Activated CD8-positive, alpha-beta memory T cell treated with anti-CD3 and anti-CD28 coated beads, Interleukin-2, amount 50 U/mL, for 1 hour (primary cell): ENCODE data around the gene AGPAT1.

ENCODE experiments used
- DNase-seq: peaks from one replicate; pipeline ENCODE4 v3.0.0-alpha.2; 2020; ENCODE audit errors: extremely low read depth

AGPAT1 gene

DNA sequence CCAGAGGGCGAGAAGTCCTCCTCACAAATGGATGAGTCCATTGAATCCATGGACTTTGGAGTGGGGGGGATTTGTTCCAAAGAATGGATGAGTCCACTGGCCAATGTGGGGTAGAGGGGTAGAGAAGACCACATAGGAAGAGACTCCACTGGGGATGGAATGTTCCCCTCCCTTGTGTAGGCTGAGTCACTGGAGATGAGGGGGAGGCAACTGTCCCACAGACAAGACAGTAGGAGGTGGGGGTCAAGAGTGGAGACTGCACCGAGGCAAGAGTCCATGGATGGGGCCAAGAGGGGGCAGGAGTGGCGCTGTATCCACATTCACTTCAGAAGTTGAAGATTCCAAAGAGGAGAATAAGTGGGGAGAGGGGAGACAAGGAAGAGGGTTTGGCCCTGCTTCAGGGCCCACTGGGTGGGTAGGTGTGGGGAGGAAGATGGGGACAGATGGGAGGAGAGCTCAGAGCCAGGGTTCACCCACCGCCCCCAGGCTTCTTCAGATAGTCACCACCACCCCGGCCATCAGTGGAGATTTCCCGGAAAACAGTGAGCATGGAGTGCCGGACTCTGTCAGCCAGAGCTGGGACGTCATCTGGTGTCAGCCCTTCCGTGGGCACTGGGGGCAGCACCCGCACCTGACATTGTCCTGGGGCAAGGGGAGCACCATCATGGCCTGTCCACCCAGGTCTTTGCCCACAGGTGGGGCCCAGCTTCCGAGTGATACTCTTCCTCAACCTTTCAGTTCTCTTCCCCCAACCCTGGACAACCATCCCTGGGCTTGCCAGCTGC lies 6.9 kb downstream of the AGPAT1 start:
- no peak for DNase-seq

DNA sequence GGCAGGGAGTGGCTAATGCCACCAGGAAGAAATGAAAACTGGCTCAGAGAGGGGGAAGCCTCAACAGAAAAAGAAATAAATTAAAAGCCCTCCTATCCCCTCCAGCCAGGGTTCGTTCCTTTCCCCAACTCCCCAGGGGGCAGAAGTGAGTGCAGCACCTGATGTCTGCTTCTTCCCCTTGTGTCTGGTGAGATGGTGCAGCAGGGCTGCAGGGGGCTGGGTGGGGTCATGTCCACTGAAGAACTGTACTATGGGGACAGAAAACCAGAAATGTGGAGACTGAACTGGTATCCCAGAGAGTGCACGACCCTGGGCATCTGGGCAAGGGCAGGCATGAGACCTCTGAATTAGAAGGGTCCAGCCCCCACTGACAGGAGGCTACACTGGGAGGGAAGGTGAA lies 7.5 kb downstream of the AGPAT1 start:
- no peak for DNase-seq

DNA sequence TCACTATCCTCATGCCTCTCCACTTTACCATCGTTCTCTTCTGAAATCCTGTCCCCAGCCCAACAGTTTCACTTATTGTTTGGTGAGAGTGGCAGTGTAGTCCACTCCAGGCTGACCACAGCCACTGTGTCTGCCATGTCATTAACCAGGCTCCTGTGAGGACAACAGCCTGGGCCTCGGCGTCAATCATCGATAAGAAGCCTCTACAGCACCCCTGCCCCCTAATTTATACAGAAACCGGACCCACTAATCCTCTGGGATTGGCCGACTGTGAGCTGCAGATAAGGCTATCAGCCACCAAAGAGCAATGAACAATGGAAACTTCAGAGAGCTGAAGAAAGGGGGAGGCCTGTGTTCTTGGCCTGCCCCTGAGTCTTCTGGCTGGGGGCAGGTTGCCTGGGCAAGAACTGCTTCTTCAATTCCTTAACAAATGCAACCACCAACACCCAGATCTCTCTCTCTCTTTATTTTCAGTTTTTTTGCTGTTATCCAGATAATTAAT lies 8.1 kb downstream of the AGPAT1 start:
- no peak for DNase-seq

DNA sequence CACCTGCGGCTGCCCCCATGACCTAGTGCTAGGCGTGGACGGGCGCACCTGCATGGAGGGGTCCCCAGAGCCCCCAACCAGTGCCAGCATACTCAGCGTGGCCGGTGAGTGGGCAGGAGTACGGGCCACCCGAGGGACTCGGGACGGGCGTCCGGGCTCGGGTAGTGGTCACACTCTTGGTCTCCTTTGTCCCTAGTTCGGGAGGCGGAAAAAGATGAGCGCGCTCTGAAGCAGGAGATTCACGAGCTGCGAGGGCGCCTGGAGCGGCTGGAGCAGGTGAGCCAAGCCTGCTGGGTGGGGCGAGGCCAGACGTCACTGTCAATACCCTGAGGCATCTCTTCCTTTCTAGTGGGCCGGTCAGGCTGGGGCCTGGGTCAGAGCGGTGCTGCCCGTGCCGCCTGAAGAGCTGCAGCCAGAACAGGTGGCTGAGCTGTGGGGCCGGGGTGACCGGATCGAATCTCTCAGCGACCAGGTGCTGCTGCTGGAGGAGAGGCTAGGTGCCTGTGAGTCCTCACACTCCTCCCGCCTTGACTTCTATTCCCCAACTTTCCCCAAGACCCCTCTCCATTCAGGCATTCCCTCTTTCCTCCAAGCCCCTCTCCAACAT lies 8.6 kb downstream of the AGPAT1 start:
- DNase-seq = no peak

- no peak for DNase-seq
Measured at GRCh38 chr6:32166411-32167061, 9.3 kb downstream of the AGPAT1 start.

GRCh38 chr6:32164295-32164694 lies 11.6 kb downstream of the AGPAT1 start, which contains the start of gene EGFL8:
Gene EGFL8 (plus strand): TSS chr6:32164595. CDS start chr6:32166166, 1,571 bp downstream.
- no peak for DNase-seq

GRCh38 chr6:32163559-32164258 lies 12.2 kb downstream of the AGPAT1 start:
- DNase-seq = no peak

- DNase-seq = no peak
Measured at GRCh38 chr6:32158052-32158451, 17.8 kb downstream of the AGPAT1 start.

DNA sequence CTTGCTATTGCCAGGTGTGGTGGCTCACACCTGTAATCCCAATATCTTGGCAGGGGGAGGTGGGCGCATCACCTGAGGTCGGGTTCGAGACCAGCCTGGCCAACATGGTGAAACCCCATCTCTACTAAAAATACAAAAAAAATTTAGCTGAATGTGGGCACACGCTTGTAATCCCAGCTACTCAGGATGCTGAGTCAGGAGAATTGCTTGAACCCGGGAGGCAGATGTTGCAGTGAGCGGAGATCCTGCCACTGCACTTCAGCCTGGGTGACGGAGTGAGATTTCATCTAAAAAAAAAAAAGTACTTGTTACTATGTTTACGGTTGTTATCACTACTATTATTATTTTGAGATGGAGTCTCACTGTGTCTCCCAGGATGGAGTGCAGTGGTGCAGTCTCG lies 19.0 kb downstream of the AGPAT1 start:
- DNase-seq = no peak

GRCh38 chr6:32154514-32155161 lies 21.2 kb downstream of the AGPAT1 start:
- no peak for DNase-seq

DNA sequence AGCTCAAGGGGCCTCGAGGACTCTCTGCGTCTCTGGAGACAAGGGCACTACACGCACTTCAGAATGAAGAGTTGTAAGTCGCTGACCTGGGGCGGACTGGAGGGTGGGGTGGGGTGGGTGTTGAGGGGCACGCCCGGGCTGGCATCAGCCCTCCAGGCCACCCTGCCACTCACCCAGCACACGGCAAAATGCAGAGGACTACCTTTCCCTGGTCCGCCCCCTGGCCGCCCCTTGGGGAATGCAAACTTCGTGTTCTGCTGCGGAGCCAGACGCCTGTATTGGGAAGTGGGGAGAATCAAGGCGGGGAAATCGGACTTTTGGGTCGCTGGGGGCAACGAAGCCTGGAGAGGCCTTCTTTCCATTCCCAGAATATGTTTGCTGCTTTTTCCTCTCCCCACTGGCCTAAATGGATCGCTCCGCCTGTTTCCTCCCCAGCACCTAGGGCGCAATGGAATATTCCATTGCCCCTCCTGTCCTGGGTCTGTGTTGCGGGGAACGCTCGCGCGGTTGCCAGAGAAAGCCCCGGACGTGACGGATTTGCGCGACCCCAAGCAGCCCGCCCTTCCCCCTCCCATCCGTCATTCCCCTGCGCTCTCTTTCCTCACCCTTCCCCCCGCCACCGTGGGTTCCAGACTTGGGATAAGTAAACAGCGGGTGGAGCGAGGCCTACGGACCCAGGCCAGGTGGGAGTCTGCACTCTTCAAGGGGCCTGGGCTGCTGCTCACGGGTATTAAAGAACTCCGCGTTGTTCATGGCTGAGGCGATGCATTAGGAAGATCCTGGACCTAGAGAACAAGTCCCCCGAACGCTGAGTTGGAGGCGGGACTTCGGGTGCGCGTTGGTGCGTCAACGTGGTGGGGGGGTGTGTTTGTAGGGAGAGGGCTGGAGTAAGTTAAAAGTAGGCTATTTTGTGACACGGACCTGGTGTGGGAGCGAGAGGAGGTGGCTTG lies 22.0 kb downstream of the AGPAT1 start, which contains the start of gene PPT2:
Gene PPT2, plus strand, starts transcription at position 578 of the 950 bp plus-strand sequence. CDS start 454 bp downstream, outside the sequence.
- DNase-seq = peak; percentile 62

GRCh38 chr6:32152769-32153563 lies 22.9 kb downstream of the AGPAT1 start:
- no peak for DNase-seq

DNA sequence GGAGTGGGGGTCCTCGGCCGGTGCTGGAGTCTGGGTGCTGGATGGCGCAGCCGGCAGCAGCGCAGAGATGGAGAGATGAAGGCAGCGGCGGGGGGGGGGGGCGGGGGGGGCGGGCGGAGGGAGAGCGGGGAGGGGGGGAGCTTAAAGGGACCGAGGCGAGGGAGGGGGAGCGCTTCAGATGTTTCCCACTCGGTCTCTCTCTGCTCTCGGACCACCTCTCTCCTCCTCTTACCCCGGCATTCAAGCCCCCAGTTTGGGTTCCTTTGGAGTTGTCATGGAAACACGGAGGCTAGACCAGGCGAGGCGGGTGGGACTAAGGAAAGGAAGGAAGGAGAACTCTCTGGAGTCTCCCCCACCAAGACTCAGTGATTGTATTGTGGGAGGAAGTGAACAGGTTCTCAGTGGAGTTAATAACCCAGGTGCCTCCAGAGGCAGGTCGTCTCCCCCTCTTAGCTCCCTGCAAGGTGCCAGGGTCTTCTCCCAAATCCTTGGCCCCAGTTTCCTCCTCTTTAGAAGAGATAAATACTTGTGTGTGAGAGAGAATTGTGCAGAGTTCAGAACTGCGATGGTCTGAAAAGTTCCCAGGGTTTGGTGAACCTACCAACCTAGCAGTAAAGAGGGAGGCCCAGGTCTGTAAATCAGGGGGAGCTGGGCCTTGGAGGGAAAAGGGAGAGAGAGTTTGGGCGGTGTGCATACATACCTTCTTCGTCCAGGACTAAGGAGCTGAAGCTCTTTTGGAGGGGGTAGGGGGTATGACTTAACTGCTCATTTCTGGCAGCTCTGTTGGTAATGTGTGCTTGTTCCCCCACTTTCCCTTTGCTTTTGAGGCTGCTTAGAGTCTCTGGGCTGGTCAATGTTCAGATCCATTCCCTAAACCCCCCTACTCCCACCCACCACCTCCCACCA lies 23.8 kb downstream of the AGPAT1 start, which contains the start of gene PRRT1:
Gene PRRT1, minus strand, starts transcription at position 77 of the 906 bp plus-strand sequence. CDS start 112 bp downstream, outside the sequence.
- DNase-seq = no peak

GRCh38 chr6:32151181-32151862 lies 24.6 kb downstream of the AGPAT1 start:
- DNase-seq = no peak

DNA sequence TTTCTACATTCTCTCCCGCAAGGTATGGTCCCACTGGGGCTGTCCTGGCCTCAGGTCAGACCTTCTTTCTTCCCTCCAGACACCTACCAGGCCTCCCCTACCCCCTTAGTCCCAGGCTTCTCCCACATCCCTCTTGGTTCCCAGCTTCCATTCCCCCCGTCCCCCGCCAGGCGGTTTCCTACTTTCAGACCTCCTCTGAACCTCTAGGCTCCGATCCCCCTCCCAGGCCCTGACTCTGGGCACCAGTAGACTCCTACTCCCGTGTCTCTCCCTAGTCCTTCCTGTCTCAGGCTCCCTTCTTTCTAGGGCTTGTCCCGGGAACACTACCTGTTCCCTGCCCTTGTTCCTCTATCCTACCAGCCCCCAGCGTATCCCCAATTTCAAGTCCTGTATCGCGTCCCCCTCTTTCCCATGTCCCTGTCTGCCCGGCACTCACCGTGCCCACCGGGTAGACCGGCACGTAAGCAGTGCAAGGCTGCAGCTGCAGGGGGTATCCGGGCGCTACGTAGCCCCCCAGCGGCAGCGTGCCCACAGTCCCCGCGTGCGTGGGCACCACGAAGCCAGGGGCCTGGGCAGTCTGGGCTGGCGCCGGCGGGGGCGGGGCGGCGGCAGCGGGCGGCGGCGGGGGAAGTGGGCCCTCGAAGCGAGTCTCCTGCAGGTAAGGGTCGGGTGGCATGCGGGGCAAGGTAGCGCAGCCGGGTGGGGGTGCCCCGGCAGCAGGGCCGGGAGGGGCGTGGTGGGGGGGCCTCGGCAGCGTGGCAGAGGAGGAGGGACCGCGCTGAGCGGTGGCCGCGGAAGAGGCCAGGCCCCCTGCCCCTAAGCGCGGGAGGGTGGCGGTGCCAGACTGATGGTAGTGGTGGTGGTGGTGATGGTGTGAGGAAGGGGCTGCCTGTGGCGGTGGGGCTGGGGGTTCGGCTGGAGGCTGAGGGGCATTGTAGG lies 25.7 kb downstream of the AGPAT1 start:
- no peak for DNase-seq

DNA sequence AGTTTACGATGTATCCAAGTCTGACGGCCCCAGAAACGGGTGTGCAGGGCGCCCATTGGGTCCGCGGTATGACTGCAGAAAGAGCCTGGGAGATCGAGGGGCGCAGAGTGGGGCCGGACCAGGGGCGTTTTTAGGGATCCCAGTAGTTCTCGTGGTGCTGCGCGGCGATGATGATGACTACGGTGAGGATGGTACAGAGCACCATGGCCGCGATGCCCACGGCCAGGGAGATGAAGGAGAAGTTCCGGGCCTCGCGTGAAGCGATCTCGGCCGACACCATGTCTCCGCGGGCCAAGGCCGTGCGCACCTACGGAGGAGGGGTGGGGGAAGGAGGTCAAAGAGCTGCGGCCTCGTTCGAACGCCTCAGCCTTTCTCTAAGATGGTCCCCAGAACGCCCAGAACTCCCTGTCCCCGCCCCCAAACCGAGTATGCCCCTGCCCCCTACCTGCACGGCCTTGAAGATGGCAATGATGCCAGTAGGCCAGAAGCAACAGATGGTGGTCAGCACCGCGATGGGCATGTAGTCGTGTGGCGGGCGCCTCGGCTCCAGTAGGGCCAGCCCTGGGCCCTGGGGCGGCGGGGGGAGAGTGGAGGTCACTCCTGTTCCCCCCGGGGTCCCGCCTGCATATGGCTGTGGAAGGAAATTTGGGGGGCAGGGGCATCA lies 26.7 kb downstream of the AGPAT1 start:
- no peak for DNase-seq
